Measurements from ENCODE around the gene CYFIP2.

CYFIP2 gene

GRCh38 chr5:157366741-157367674 is 101.1 kb downstream of the CYFIP2 start:
- no peaks in the 10 kb centered on the region for H3K9me3 Mint-ChIP-seq
- no peak overlapping the region for H3K4me3 Mint-ChIP-seq
- peak overlapping the region; percentile 20 to 24 (median 20) for H3K27ac Mint-ChIP-seq
- H3K4me1 Mint-ChIP-seq, result peaks cover 35% of the 10 kb centered on the region
- no peaks in the 10 kb centered on the region for H3K36me3 Mint-ChIP-seq (ENCODE audit: low read depth)
- no peaks in the 10 kb centered on the region for H3K27me3 Mint-ChIP-seq (ENCODE audit: low read depth)
- TF ChIP-seq CTCF (IDR thresholded peaks at IDR 0.05; ENCODE audit: unreplicated experiment in 3 of 3), result peak; percentile 45 to 71 (median 47)

DNA sequence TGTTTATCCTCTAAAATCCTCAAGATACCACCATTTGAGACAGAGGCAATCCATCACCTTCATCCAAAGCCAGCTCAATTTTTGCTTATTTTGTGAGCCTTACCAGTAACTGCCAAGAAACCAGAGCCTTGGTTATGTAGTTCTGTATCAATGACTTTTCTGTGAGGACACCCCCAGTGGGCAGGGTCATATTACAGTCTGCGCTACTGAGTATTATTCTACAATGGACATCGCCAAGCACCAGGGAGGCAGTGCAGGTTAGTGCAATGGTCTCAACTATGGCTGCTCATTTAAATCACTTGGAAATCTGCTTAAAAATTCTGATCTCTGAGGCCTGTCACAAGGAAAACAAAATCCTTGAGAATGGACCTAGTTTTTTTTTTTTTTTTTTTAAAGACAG is 103.6 kb downstream of the CYFIP2 start:
- Mint-ChIP-seq H3K4me1 (peaks cover 45% of the 10 kb centered on the region), H3K27me3 (ENCODE audit: low read depth) (no peaks in the 10 kb centered on the region), H3K9me3 (no peaks in the 10 kb centered on the region), H3K36me3 (ENCODE audit: low read depth) (no peaks in the 10 kb centered on the region), H3K4me3 (no peak overlapping the region), H3K27ac (peak overlapping the region in 1 of 3 experiments; percentile 21)
- no peak for TF ChIP-seq CTCF (IDR thresholded peaks at IDR 0.05; ENCODE audit: unreplicated experiment in 3 of 3)

GRCh38 chr5:157370967-157371366 is 105.0 kb downstream of the CYFIP2 start:
- peak overlapping the region; percentile 78 to 83 (median 81) for H3K27ac Mint-ChIP-seq
- no peak for TF ChIP-seq CTCF (IDR thresholded peaks at IDR 0.05; ENCODE audit: unreplicated experiment in 3 of 3)
- peak overlapping the region in 1 of 3 experiments; percentile 7 for H3K4me3 Mint-ChIP-seq
- peaks cover 45% of the 10 kb centered on the region for H3K4me1 Mint-ChIP-seq
- H3K9me3 Mint-ChIP-seq, result no peaks in the 10 kb centered on the region
- peaks cover 1% of the 10 kb centered on the region for H3K36me3 Mint-ChIP-seq (ENCODE audit: low read depth)
- no peaks in the 10 kb centered on the region for H3K27me3 Mint-ChIP-seq (ENCODE audit: low read depth)

GRCh38 chr5:157371655-157372471 is 105.9 kb downstream of the CYFIP2 start:
- no peak for TF ChIP-seq CTCF (IDR thresholded peaks at IDR 0.05; ENCODE audit: unreplicated experiment in 3 of 3)
- Mint-ChIP-seq H3K36me3 (ENCODE audit: low read depth) (peaks cover 5% of the 10 kb centered on the region), H3K9me3 (no peaks in the 10 kb centered on the region), H3K4me3 (no peak overlapping the region), H3K27ac (peak overlapping the region in 2 of 3 experiments; percentile 78 to 83), H3K27me3 (ENCODE audit: low read depth) (no peaks in the 10 kb centered on the region), H3K4me1 (peaks cover 40% of the 10 kb centered on the region)

- Mint-ChIP-seq H3K4me3 (no peak overlapping the region), H3K9me3 (no peaks in the 10 kb centered on the region), H3K4me1 (peaks cover 38% of the 10 kb centered on the region), H3K27ac (peak overlapping the region; percentile 35 to 83 (median 41)), H3K27me3 (ENCODE audit: low read depth) (no peaks in the 10 kb centered on the region), H3K36me3 (ENCODE audit: low read depth) (peaks cover 8% of the 10 kb centered on the region)
- no peak for TF ChIP-seq CTCF (IDR thresholded peaks at IDR 0.05; ENCODE audit: unreplicated experiment in 3 of 3)
These were observed 106.5 kb downstream of the CYFIP2 start for GRCh38 chr5:157372472-157372822.
